Measurements from ENCODE around the gene CCDC80.

- no peak for TF ChIP-seq CTCF (IDR thresholded peaks at IDR 0.05)
- TF ChIP-seq POLR2A (IDR thresholded peaks at IDR 0.05) = no peak
Observed at GRCh38 chr3:112646623-112647022, 5.7 kb upstream of the CCDC80 start.

Data from Peyer's patch (tissue), 4 donors.